MM.1S (cell line): ENCODE data around the gene SLC4A4.

Source experiments
- DNase-seq: peaks from one replicate; pipeline ENCODE4 v3.0.0-alpha.2; 2015
- H2AFZ ChIP-seq: fragments of 300-600 bp; sonication (generic); 2 replicates; pipeline ENCODE4 v1.6.0; 2016; ENCODE audit warnings: antibody characterized with exemption, low read length
- H3F3A ChIP-seq: fragments of 300-600 bp; sonication (generic); 2 replicates; pipeline ENCODE4 v1.6.1; 2016; ENCODE audit warnings: mild to moderate bottlenecking, antibody characterized with exemption, low read length, moderate library complexity, mixed read lengths; ENCODE audit not compliant: insufficient read depth
- H3K27ac ChIP-seq: fragments of 300-600 bp; sonication (generic); 2 replicates; pipeline ENCODE4 v1.5.1; 2016; ENCODE audit warnings: mild to moderate bottlenecking, low read length
- H3K27me3 ChIP-seq: fragments of 300-600 bp; sonication (generic); replicated peaks from 2 replicates; pipeline ENCODE4 v1.6.0; 2016; ENCODE audit warnings: low read length; ENCODE audit not compliant: insufficient read depth
- H3K36me3 ChIP-seq: fragments of 300-600 bp; sonication (generic); replicated peaks from 2 replicates; pipeline ENCODE4 v1.6.1; 2016; ENCODE audit warnings: mild to moderate bottlenecking, low read length, mixed read lengths; ENCODE audit not compliant: insufficient read depth
- H3K4me1 ChIP-seq: fragments of 300-600 bp; sonication (generic); 2 replicates; pipeline ENCODE4 v1.6.1; 2016; ENCODE audit warnings: low read length, mixed read lengths
- H3K4me2 ChIP-seq: fragments of 300-600 bp; sonication (generic); 2 replicates; pipeline ENCODE4 v1.6.0; 2016; ENCODE audit warnings: low read depth, low read length
- H3K4me3 ChIP-seq: fragments of 300-600 bp; sonication (generic); 2 replicates; pipeline ENCODE4 v1.5.1; 2016; ENCODE audit warnings: low read length, mixed read lengths
- H3K79me2 ChIP-seq: fragments of 300-600 bp; sonication (generic); 2 replicates; pipeline ENCODE4 v1.6.1; 2016; ENCODE audit warnings: mixed run types, low read length, mixed read lengths
- H3K9ac ChIP-seq: fragments of 300-600 bp; sonication (generic); 2 replicates; pipeline ENCODE4 v1.6.1; 2016; ENCODE audit warnings: low read length, mixed read lengths
- H3K9me2 ChIP-seq: fragments of 300-600 bp; sonication (generic); replicated peaks from 2 replicates; pipeline ENCODE4 v1.6.1; 2016; ENCODE audit warnings: mild to moderate bottlenecking, low read length, mixed read lengths; ENCODE audit not compliant: insufficient read depth
- H3K9me3 ChIP-seq: fragments of 300-600 bp; sonication (generic); replicated peaks from 2 replicates; pipeline ENCODE4 v1.6.1; 2016; ENCODE audit warnings: mild to moderate bottlenecking, low read length, mixed read lengths; ENCODE audit not compliant: insufficient read depth
- H4K20me1 ChIP-seq: fragments of 300-600 bp; sonication (generic); 2 replicates; pipeline ENCODE4 v1.6.1; 2016; ENCODE audit warnings: mild to moderate bottlenecking, low read length, moderate library complexity, mixed read lengths; ENCODE audit not compliant: insufficient read depth
- EZH2 ChIP-seq: fragments of 300-600 bp; sonication (generic); optimal IDR thresholded peaks from 2 replicates; pipeline ENCODE3; 2017; ENCODE audit warnings: low read depth, mild to moderate bottlenecking, antibody characterized with exemption, low read length, mixed read lengths
- EZH2phosphoT487 ChIP-seq: fragments of 300-600 bp; sonication (generic); IDR thresholded peaks from 2 replicates; pipeline ENCODE4 v1.6.1; 2018; ENCODE audit warnings: antibody characterized with exemption, low read length
- TF ChIP-seq, protein P1 (sequence below): fragments of 300-600 bp; sonication (generic); IDR thresholded peaks from 2 replicates; pipeline ENCODE4 v1.5.1; 2016; ENCODE audit warnings: antibody characterized with exemption, low read length, mixed read lengths

The SLC4A4 gene

DNA sequence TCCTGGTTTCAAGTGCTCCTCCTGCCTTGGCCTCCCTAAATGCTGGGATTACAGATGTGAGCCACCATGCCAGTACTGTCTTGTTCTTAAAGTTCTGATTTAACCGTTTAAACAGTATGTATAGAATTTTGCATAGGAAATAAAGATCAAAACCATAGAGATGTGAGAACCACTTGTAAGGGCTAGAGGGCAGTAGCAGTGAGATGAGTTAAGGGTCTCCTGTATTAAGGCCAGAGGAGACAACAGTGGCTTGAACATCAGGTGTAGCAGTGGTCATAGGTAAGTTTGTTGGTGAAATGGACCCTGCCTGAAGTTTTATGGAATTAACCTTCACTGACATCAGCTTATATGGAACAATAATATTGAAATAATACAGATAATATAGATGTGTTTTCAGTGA, 155.7 kb downstream of the SLC4A4 start:
- Histone ChIP-seq H3K9ac (no peak overlapping the region), H3K4me2 (no peak overlapping the region), H3K9me3 (no peaks in the 10 kb centered on the region), H4K20me1 (no peaks in the 10 kb centered on the region), H3K36me3 (no peaks in the 10 kb centered on the region), H3K4me1 (no peaks in the 10 kb centered on the region), H3F3A (no peaks in the 10 kb centered on the region), H3K9me2 (no peaks in the 10 kb centered on the region), H3K27me3 (no peaks in the 10 kb centered on the region), H3K4me3 (no peak overlapping the region), H3K27ac (no peak overlapping the region), H2AFZ (no peak overlapping the region), H3K79me2 (no peaks in the 10 kb centered on the region)
- TF ChIP-seq EZH2 (no peak), EZH2phosphoT487 (no peak)
- TF ChIP-seq, protein P1, sequence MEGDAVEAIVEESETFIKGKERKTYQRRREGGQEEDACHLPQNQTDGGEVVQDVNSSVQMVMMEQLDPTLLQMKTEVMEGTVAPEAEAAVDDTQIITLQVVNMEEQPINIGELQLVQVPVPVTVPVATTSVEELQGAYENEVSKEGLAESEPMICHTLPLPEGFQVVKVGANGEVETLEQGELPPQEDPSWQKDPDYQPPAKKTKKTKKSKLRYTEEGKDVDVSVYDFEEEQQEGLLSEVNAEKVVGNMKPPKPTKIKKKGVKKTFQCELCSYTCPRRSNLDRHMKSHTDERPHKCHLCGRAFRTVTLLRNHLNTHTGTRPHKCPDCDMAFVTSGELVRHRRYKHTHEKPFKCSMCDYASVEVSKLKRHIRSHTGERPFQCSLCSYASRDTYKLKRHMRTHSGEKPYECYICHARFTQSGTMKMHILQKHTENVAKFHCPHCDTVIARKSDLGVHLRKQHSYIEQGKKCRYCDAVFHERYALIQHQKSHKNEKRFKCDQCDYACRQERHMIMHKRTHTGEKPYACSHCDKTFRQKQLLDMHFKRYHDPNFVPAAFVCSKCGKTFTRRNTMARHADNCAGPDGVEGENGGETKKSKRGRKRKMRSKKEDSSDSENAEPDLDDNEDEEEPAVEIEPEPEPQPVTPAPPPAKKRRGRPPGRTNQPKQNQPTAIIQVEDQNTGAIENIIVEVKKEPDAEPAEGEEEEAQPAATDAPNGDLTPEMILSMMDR: no peak
- DNase-seq: no peak

DNA sequence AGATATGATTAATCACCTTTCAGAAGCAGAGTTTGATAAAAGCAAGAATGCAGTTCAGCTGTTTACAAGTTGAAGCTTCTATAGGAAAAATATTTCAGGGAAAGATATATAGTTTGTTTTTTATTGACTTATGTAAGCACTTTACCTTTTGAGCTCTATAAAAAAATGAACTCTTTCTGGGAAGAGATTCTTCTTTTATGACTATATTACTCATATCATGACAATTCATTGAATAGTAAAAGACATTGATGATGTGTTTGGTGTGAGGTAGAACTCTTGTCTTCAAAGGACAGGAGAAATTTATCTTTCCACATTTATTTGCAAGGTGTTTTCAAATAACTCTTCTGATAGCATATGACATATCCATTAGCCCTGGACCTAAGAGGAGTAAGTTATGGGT, 156.6 kb downstream of the SLC4A4 start:
- Histone ChIP-seq H2AFZ (no peak overlapping the region), H3K27ac (no peak overlapping the region), H3F3A (no peaks in the 10 kb centered on the region), H3K4me1 (no peaks in the 10 kb centered on the region), H3K4me3 (no peak overlapping the region), H3K79me2 (no peaks in the 10 kb centered on the region), H3K27me3 (no peaks in the 10 kb centered on the region), H3K9me2 (no peaks in the 10 kb centered on the region), H3K4me2 (no peak overlapping the region), H3K9me3 (no peaks in the 10 kb centered on the region), H3K36me3 (no peaks in the 10 kb centered on the region), H4K20me1 (no peaks in the 10 kb centered on the region), H3K9ac (no peak overlapping the region)
- no peak for TF ChIP-seq EZH2
- TF ChIP-seq EZH2phosphoT487: no peak
- TF ChIP-seq, protein P1: no peak
- DNase-seq: no peak

DNA sequence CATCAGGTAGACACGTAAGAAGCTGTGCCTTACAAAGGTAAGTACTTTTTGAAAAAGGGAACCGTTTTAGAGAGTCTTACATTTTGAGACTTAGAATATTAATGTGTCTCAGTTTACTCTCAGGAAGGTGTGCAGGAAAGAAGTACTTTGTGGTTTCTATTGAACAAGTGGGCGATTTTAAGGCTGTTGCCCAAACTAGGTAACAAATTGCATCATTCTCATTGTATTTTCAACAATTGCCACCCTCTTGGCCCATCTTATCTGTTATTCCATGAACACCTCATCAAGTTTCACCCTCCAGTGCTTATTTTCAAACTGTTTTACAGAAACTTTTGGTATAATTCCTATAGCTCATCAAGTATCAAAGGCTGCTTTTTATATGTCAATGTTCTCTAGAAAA, 158.3 kb downstream of the SLC4A4 start:
- Histone ChIP-seq H3K9ac (no peak overlapping the region), H2AFZ (no peak overlapping the region), H3K36me3 (no peaks in the 10 kb centered on the region), H3K27ac (no peak overlapping the region), H3K27me3 (no peaks in the 10 kb centered on the region), H3K9me2 (no peaks in the 10 kb centered on the region), H3K4me1 (no peaks in the 10 kb centered on the region), H3K4me3 (no peak overlapping the region), H3K9me3 (no peaks in the 10 kb centered on the region), H3F3A (no peaks in the 10 kb centered on the region), H3K79me2 (no peaks in the 10 kb centered on the region), H3K4me2 (no peak overlapping the region), H4K20me1 (no peaks in the 10 kb centered on the region)
- TF ChIP-seq, protein P1: no peak
- no peak for TF ChIP-seq EZH2phosphoT487
- no peak for TF ChIP-seq EZH2
- no peak for DNase-seq
